AG09309 (cell line): ENCODE measurements around the gene RADIL.

Source experiments
- DNase-seq: peaks from one replicate; pipeline ENCODE4 v3.0.0-alpha.2; 2010; ENCODE audit warnings: low read depth
- H3K4me3 ChIP-seq: 2 replicates; pipeline ENCODE4 v1.5.1; 2011; ENCODE audit warnings: mild to moderate bottlenecking, low read depth, low read length, moderate library complexity; ENCODE audit not compliant: control insufficient read depth
- CTCF ChIP-seq: IDR thresholded peaks from 2 replicates; pipeline ENCODE4 v1.5.1; 2011; ENCODE audit warnings: mild to moderate bottlenecking, low read depth, low read length, inconsistent platforms; ENCODE audit not compliant: insufficient read depth, control insufficient read depth; ENCODE audit errors: missing control alignments

The RADIL gene

GRCh38 chr7:4783292-4783652, 100.2 kb downstream of the RADIL start:
- TF ChIP-seq CTCF: no peak
- H3K4me3 ChIP-seq: no peak overlapping the region
- no peak for DNase-seq

GRCh38 chr7:4782333-4783291, 100.9 kb downstream of the RADIL start:
- DNase-seq: no peak
- no peak for TF ChIP-seq CTCF
- no peak overlapping the region for H3K4me3 ChIP-seq

GRCh38 chr7:4781366-4782069, 102.0 kb downstream of the RADIL start:
- DNase-seq: no peak
- H3K4me3 ChIP-seq: no peak overlapping the region
- TF ChIP-seq CTCF: no peak

- no peak for TF ChIP-seq CTCF
- no peak for DNase-seq
- H3K4me3 ChIP-seq: no peak overlapping the region
These were observed 104.4 kb downstream of the RADIL start for GRCh38 chr7:4779118-4779517.

- peak overlapping the region; percentile 100 for H3K4me3 ChIP-seq
- DNase-seq: peak; percentile 8
- no peak for TF ChIP-seq CTCF
These were observed 107.5 kb downstream of the RADIL start for GRCh38 chr7:4775848-4776623.

- H3K4me3 ChIP-seq: peak within 1 kb of the TSS; percentile 100
- peak; percentile 86 for DNase-seq
- no peak for TF ChIP-seq CTCF
These were observed 108.2 kb downstream of the RADIL start, which contains the start of gene AP5Z1 for GRCh38 chr7:4775250-4775847. TSS of gene AP5Z1 (plus strand) at chr7:4775623. CDS start at chr7:4775716, 93 bp downstream.
